Endodermal cell (in vitro differentiated cells): ENCODE measurements around the gene CILP. TPM values are rescaled to one million over a fixed set of nuclear protein-coding genes. Genes with fewer than 3 reads are reported as not detected.
"Not testable (repeated sequence)": the region's sequence is repeated elsewhere in the genome, so short reads cannot be mapped to it uniquely, and the experiment has no call there.

Experiments
- DNase-seq: peaks from one replicate; pipeline ENCODE4 v3.0.0-alpha.2; 2017
- H3K27ac ChIP-seq: 2 replicates; pipeline ENCODE4 v1.5.1; 2013; ENCODE audit warnings: mild to moderate bottlenecking, low read depth, low read length, moderate library complexity
- H3K27me3 ChIP-seq: 2 replicates; pipeline ENCODE4 v1.6.1; 2013; ENCODE audit warnings: mild to moderate bottlenecking, low read length, moderate library complexity; ENCODE audit not compliant: insufficient read depth, control insufficient read depth, poor library complexity, severe bottlenecking
- H3K36me3 ChIP-seq: 2 replicates; pipeline ENCODE4 v1.7.0; 2013; ENCODE audit warnings: mild to moderate bottlenecking, low read length, moderate library complexity; ENCODE audit not compliant: control insufficient read depth, insufficient read depth
- H3K4me1 ChIP-seq: one replicate; pipeline ENCODE4 v1.7.0; 2013; ENCODE audit warnings: low read length; ENCODE audit not compliant: control insufficient read depth, insufficient read depth
- H3K4me3 ChIP-seq: 2 replicates; pipeline ENCODE4 v1.5.1; 2013; ENCODE audit warnings: mild to moderate bottlenecking, low read length, moderate library complexity
- H3K9ac ChIP-seq: 2 replicates; pipeline ENCODE4 v1.6.1; 2013; ENCODE audit warnings: mild to moderate bottlenecking, low read length, moderate library complexity; ENCODE audit not compliant: poor library complexity, severe bottlenecking; ENCODE audit errors: extremely low read depth
- H3K9me3 ChIP-seq: 2 replicates; pipeline ENCODE4 v1.6.1; 2013; ENCODE audit warnings: mild to moderate bottlenecking, low read length, moderate library complexity; ENCODE audit not compliant: control insufficient read depth
- H3K27ac Mint-ChIP-seq: 2 replicates; pipeline ENCODE4 v1.8.0; 2020; ENCODE audit warnings: mixed read lengths
- H3K27me3 Mint-ChIP-seq: 2 replicates; pipeline ENCODE4 v1.8.0; 2021; ENCODE audit warnings: mild to moderate bottlenecking, mixed read lengths; ENCODE audit not compliant: insufficient read depth
- H3K36me3 Mint-ChIP-seq: 2 replicates; pipeline ENCODE4 v1.8.0; 2020; ENCODE audit warnings: low read depth, mixed read lengths
- H3K4me1 Mint-ChIP-seq: 2 replicates; pipeline ENCODE4 v1.8.0; 2020; ENCODE audit warnings: mixed read lengths
- H3K4me3 Mint-ChIP-seq: 2 replicates; pipeline ENCODE4 v1.8.0; 2020; ENCODE audit warnings: mild to moderate bottlenecking, moderate library complexity, mixed read lengths
- H3K9me3 Mint-ChIP-seq: 2 replicates; pipeline ENCODE4 v1.8.0; 2020; ENCODE audit warnings: mild to moderate bottlenecking, mixed read lengths
- WGBS, 2 experiments: methylation state at CpG; one replicate each; pipeline versions ENCODE4 v1.1.5 to v1.1.7; 2013; ENCODE audit warnings: missing lambda C conversion rate in 2 of 2, mixed read lengths in 1 of 2; ENCODE audit not compliant: insufficient coverage in 1 of 2, insufficient read length in 1 of 2; 5-methylcytosine and 5-hydroxymethylcytosine counted together
- total RNA-seq, 2 donors: library from RNA; stranded (reverse); fragmentation: NEBNext Ultra II Directional in 1 of 2; extraction: Animal tissue kit (Norgen Biotek cat#: 25700) in 1 of 2; gene quantifications; 2 replicates in 1 of 2; 3 replicates in 1 of 2; pipeline ENCODE4 v1.2.1, GENCODE V29; 2021
- TF ChIP-seq, protein P1 (sequence below): fragments of 200-600 bp; sonication (generic); conservative IDR thresholded peaks from 2 replicates; pipeline ENCODE4 v1.5.0; 2021; ENCODE audit warnings: antibody characterized with exemption, mild to moderate bottlenecking

CILP gene
- total RNA-seq, 2 donors from 2014 or later, result 0.07 TPM; not detected in 1

GRCh38 chr15:65231306-65231705, 20.0 kb upstream of the CILP start:
- Mint-ChIP-seq H3K36me3 (no peaks in the 10 kb centered on the region), H3K4me3 (no peak overlapping the region), H3K4me1 (peaks cover 11% of the 10 kb centered on the region), H3K27me3 (no peaks in the 10 kb centered on the region), H3K9me3 (no peaks in the 10 kb centered on the region), H3K27ac (no peak overlapping the region)
- Histone ChIP-seq H3K4me1 (peaks cover under 1% of the 10 kb centered on the region), H3K9ac (no peak overlapping the region), H3K9me3 (no peaks in the 10 kb centered on the region), H3K27me3 (no peaks in the 10 kb centered on the region), H3K27ac (no peak overlapping the region), H3K36me3 (no peaks in the 10 kb centered on the region), H3K4me3 (no peak overlapping the region)
- WGBS, 2 experiments, result 92 to 95% methylated on average over 4 to 10 of the region's 10 CpGs
- TF ChIP-seq, protein P1, sequence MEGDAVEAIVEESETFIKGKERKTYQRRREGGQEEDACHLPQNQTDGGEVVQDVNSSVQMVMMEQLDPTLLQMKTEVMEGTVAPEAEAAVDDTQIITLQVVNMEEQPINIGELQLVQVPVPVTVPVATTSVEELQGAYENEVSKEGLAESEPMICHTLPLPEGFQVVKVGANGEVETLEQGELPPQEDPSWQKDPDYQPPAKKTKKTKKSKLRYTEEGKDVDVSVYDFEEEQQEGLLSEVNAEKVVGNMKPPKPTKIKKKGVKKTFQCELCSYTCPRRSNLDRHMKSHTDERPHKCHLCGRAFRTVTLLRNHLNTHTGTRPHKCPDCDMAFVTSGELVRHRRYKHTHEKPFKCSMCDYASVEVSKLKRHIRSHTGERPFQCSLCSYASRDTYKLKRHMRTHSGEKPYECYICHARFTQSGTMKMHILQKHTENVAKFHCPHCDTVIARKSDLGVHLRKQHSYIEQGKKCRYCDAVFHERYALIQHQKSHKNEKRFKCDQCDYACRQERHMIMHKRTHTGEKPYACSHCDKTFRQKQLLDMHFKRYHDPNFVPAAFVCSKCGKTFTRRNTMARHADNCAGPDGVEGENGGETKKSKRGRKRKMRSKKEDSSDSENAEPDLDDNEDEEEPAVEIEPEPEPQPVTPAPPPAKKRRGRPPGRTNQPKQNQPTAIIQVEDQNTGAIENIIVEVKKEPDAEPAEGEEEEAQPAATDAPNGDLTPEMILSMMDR, result no peak
- no peak for DNase-seq

- H3K27me3 ChIP-seq, H3K27ac ChIP-seq, H3K36me3 Mint-ChIP-seq, H3K27ac Mint-ChIP-seq, H3K4me1 ChIP-seq, DNase-seq, H3K27me3 Mint-ChIP-seq, H3K9me3 ChIP-seq, H3K9ac ChIP-seq, H3K9me3 Mint-ChIP-seq, H3K4me3 ChIP-seq, H3K4me3 Mint-ChIP-seq, H3K36me3 ChIP-seq: not testable (repeated sequence)
- WGBS, 2 experiments, result 10% methylated on average over 3 of the region's 10 CpGs; no CpG with 5 or more reads in 1 of the 2 experiments
- peaks cover 15% of the 10 kb centered on the region for H3K4me1 Mint-ChIP-seq
These were observed 15.6 kb upstream of the CILP start for GRCh38 chr15:65226901-65227300.

GRCh38 chr15:65226221-65226620, 14.9 kb upstream of the CILP start:
- Histone ChIP-seq H3K9ac (no peak overlapping the region), H3K27ac (no peak overlapping the region), H3K9me3 (no peaks in the 10 kb centered on the region), H3K27me3 (no peaks in the 10 kb centered on the region), H3K4me1 (peaks cover 3% of the 10 kb centered on the region), H3K36me3 (no peaks in the 10 kb centered on the region), H3K4me3 (no peak overlapping the region)
- peak overlapping the region; percentile 82 for H3K27ac Mint-ChIP-seq
- H3K4me3 Mint-ChIP-seq, result no peak overlapping the region
- H3K27me3 Mint-ChIP-seq, result peaks cover 9% of the 10 kb centered on the region
- no peak for DNase-seq
- peaks cover 15% of the 10 kb centered on the region for H3K4me1 Mint-ChIP-seq
- TF ChIP-seq, protein P1, result no peak
- no peaks in the 10 kb centered on the region for H3K36me3 Mint-ChIP-seq
- no peaks in the 10 kb centered on the region for H3K9me3 Mint-ChIP-seq
- 92% methylated on average over 1 of the region's 3 CpGs; no CpG with 5 or more reads in 1 of the 2 experiments for whole genome bisulfite sequencing, 2 experiments

- H3K27me3 Mint-ChIP-seq, result peaks cover 9% of the 10 kb centered on the region
- no peak for DNase-seq
- H3K4me3 Mint-ChIP-seq, result no peak overlapping the region
- H3K4me1 ChIP-seq, result peaks cover 3% of the 10 kb centered on the region
- H3K27me3 ChIP-seq, result no peaks in the 10 kb centered on the region
- no peak overlapping the region for H3K9ac ChIP-seq
- H3K4me3 ChIP-seq, result no peak overlapping the region
- H3K4me1 Mint-ChIP-seq, result peaks cover 15% of the 10 kb centered on the region
- no peaks in the 10 kb centered on the region for H3K36me3 Mint-ChIP-seq
- TF ChIP-seq, protein P1, result no peak
- H3K9me3 Mint-ChIP-seq, result no peaks in the 10 kb centered on the region
- peak overlapping the region; percentile 27 for H3K27ac Mint-ChIP-seq
- H3K27ac ChIP-seq, result no peak overlapping the region
- no peaks in the 10 kb centered on the region for H3K36me3 ChIP-seq
- no peaks in the 10 kb centered on the region for H3K9me3 ChIP-seq
- 94 to 98% methylated on average over 5 of the region's 6 CpGs for WGBS, 2 experiments
These were observed 12.7 kb upstream of the CILP start for GRCh38 chr15:65223996-65224395.
